PC-3 (cell line): ENCODE data around the gene OR5K3. TPM values are rescaled to one million over a fixed set of nuclear protein-coding genes. Genes with fewer than 3 reads are reported as not detected.

ENCODE experiments used
- ATAC-seq: fragments of 200-7000 bp; cut with Tn5 transposase; 2 replicates; pipeline ENCODE4 v1.9.1; 2020; ENCODE audit warnings: mild to moderate bottlenecking, moderate library complexity
- BruUV-seq: library from RNA; stranded (reverse); fragments of 400-500 nt; replicated peaks from 2 replicates; lab custom pipeline; 2021; lab: Mats Ljungman, UMichigan
- CTCF ChIA-PET: fragments of 300-600 bp; sonication (Branson Sonifier 250); formaldehyde crosslinking; loops from one replicate; lab custom pipeline; 2022; ENCODE audit warnings: antibody characterized with exemption; lab: Charles Lee
- POLR2A ChIA-PET: fragments of 300-600 bp; sonication (Branson Sonifier 250); formaldehyde crosslinking; loops from one replicate; lab custom pipeline; 2022; ENCODE audit warnings: antibody characterized with exemption; ENCODE audit not compliant: unreplicated experiment; lab: Charles Lee
- DNase-seq: peaks from one replicate; pipeline ENCODE4 v3.0.0-alpha.2; 2015
- H2AFZ ChIP-seq: fragments of 300-600 bp; sonication (generic); 2 replicates; pipeline ENCODE4 v1.6.0; 2016; ENCODE audit warnings: antibody characterized with exemption, low read length
- H3F3A ChIP-seq: fragments of 300-600 bp; sonication (generic); one replicate; pipeline ENCODE4 v1.6.0; 2017; ENCODE audit warnings: antibody characterized with exemption, low read length, control low read depth, mild to moderate bottlenecking; ENCODE audit not compliant: unreplicated experiment
- H3K27ac ChIP-seq: fragments of 300-600 bp; sonication (generic); 2 replicates; pipeline ENCODE4 v1.5.1; 2016; ENCODE audit warnings: mild to moderate bottlenecking, low read length
- H3K27me3 ChIP-seq: fragments of 300-600 bp; sonication (generic); 2 replicates; pipeline ENCODE4 v1.6.1; 2016; ENCODE audit warnings: low read length, mixed read lengths
- H3K36me3 ChIP-seq: fragments of 300-600 bp; sonication (generic); 2 replicates; pipeline ENCODE4 v1.6.1; 2016; ENCODE audit warnings: low read depth, mixed run types, low read length, mixed read lengths
- H3K4me1 ChIP-seq: fragments of 300-600 bp; sonication (generic); 2 replicates; pipeline ENCODE4 v1.5.1; 2016; ENCODE audit warnings: low read length; ENCODE audit not compliant: insufficient read depth
- H3K4me2 ChIP-seq: fragments of 300-600 bp; sonication (generic); 2 replicates; pipeline ENCODE4 v1.6.0; 2016; ENCODE audit warnings: low read length
- H3K4me3 ChIP-seq: fragments of 300-600 bp; sonication (generic); 2 replicates; pipeline ENCODE4 v1.5.1; 2016; ENCODE audit warnings: mild to moderate bottlenecking, low read length, mixed read lengths
- H3K79me2 ChIP-seq: fragments of 300-600 bp; sonication (generic); 2 replicates; pipeline ENCODE4 v1.6.1; 2017; ENCODE audit warnings: low read length, mixed read lengths
- H3K9ac ChIP-seq: fragments of 300-600 bp; sonication (generic); 2 replicates; pipeline ENCODE4 v1.6.0; 2016; ENCODE audit warnings: mild to moderate bottlenecking, low read length
- H3K9me2 ChIP-seq: fragments of 300-600 bp; sonication (generic); replicated peaks from 2 replicates; pipeline ENCODE4 v1.6.1; 2016; ENCODE audit warnings: mixed run types, low read length, mixed read lengths
- H3K9me3 ChIP-seq: fragments of 300-600 bp; sonication (generic); 2 replicates; pipeline ENCODE4 v1.6.1; 2016; ENCODE audit warnings: low read length, mixed read lengths
- H4K20me1 ChIP-seq: fragments of 300-600 bp; sonication (generic); 2 replicates; pipeline ENCODE4 v1.6.1; 2016; ENCODE audit warnings: low read length, mixed read lengths
- EZH2 ChIP-seq: fragments of 300-600 bp; sonication (generic); IDR thresholded peaks from one replicate; pipeline ENCODE4 v1.6.1; 2017; ENCODE audit warnings: antibody characterized with exemption, mild to moderate bottlenecking, low read length; ENCODE audit not compliant: unreplicated experiment
- EZH2phosphoT487 ChIP-seq: fragments of 300-600 bp; sonication (generic); IDR thresholded peaks from 2 replicates; pipeline ENCODE4 v1.6.1; 2018; ENCODE audit warnings: mild to moderate bottlenecking, antibody characterized with exemption, low read length, borderline replicate concordance
- intact Hi-C: fragments of 100-400 bp; cut with micrococcal nuclease; formaldehyde crosslinking; loops from 2 replicates; pipeline ENCODE4 v1.9.0; 2023
- total RNA-seq: library from RNA; depleted of rRNA; stranded (reverse); fragments of >200 nt; gene quantifications from 2 replicates; pipeline ENCODE4 v1.2.3, GENCODE V29; 2014; rRNA removed
- TF ChIP-seq, protein P1 (sequence below): fragments of 300-600 bp; sonication (generic); conservative IDR thresholded peaks from 2 replicates; pipeline ENCODE4 v1.5.1; 2017; ENCODE audit warnings: antibody characterized with exemption, low read depth, mild to moderate bottlenecking, low read length

Gene OR5K3
- total RNA-seq, 1 experiment from 2014 or later: not detected

DNA sequence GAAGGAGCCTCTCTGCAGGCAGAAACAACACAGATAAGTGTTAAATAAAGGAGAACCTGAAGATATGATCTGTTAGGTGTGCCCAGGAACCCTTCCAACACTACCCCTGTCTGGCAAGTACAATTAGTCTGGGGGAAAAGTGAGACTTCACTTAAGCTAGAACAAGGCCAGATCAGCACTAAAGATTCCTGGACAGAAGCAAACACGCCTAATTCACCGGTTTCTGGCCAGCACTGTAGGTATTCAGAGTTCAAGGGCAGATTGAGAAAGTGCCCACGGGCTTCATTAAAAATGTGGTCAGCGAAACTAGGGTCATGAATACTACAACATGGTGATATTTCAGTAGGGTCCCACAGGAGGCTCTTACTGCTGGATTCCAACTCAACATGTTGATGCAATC lies 43.9 kb downstream of the OR5K3 start:
- no peak overlapping the region for H3K27ac ChIP-seq
- no peaks in the 10 kb centered on the region for H3F3A ChIP-seq
- H3K9me2 ChIP-seq: no peaks in the 10 kb centered on the region
- CTCF ChIA-PET: no interaction called here
- no peak overlapping the region for H3K4me3 ChIP-seq
- H3K4me2 ChIP-seq: no peak overlapping the region
- no peaks in the 10 kb centered on the region for H3K4me1 ChIP-seq
- no peak for ATAC-seq
- H3K9me3 ChIP-seq: peaks cover 10% of the 10 kb centered on the region; the same call in 1 of the 2 replicates
- no peaks in the 10 kb centered on the region for H3K36me3 ChIP-seq
- intact Hi-C loops: no loop called here
- no peaks in the 10 kb centered on the region for H4K20me1 ChIP-seq
- no peaks in the 10 kb centered on the region for H3K79me2 ChIP-seq
- TF ChIP-seq EZH2phosphoT487: no peak
- H3K9ac ChIP-seq: no peak overlapping the region
- H3K27me3 ChIP-seq: 0 out of 2 replicates have a peak, but pooled peaks cover 3% of the 10 kb centered on the region
- no peak overlapping the region for H2AFZ ChIP-seq
- BruUV-seq: no TSS peak
- POLR2A ChIA-PET: no interaction called here
- no peak for DNase-seq

DNA sequence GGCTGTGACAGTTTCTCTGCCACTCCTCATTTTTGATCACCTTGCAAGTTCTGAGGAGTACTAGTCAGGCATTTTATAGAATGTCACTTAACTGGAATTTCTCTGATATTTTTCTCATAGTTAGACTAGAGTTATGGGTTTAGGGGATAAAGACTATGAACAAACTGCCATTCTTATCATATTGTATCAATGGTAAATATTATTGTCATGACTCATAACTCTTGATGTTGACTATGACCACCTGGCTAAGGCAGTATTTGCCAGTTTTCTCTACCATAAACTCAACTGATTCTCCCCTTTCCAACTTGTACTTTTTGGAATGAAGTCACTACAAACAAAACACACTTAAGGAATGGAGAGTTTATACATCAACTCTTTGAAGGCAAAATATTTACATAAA lies 49.8 kb downstream of the OR5K3 start:
- no TSS peak for BruUV-seq
- H3F3A ChIP-seq: no peaks in the 10 kb centered on the region
- TF ChIP-seq, protein P1, sequence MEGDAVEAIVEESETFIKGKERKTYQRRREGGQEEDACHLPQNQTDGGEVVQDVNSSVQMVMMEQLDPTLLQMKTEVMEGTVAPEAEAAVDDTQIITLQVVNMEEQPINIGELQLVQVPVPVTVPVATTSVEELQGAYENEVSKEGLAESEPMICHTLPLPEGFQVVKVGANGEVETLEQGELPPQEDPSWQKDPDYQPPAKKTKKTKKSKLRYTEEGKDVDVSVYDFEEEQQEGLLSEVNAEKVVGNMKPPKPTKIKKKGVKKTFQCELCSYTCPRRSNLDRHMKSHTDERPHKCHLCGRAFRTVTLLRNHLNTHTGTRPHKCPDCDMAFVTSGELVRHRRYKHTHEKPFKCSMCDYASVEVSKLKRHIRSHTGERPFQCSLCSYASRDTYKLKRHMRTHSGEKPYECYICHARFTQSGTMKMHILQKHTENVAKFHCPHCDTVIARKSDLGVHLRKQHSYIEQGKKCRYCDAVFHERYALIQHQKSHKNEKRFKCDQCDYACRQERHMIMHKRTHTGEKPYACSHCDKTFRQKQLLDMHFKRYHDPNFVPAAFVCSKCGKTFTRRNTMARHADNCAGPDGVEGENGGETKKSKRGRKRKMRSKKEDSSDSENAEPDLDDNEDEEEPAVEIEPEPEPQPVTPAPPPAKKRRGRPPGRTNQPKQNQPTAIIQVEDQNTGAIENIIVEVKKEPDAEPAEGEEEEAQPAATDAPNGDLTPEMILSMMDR: no peak
- TF ChIP-seq EZH2phosphoT487 (no peak), EZH2 (no peak)
- intact Hi-C loops: no loop called here
- no peak overlapping the region for H3K4me2 ChIP-seq
- POLR2A ChIA-PET: no interaction called here
- H2AFZ ChIP-seq: no peak overlapping the region
- no peaks in the 10 kb centered on the region for H3K36me3 ChIP-seq
- H3K4me1 ChIP-seq: no peaks in the 10 kb centered on the region; the same call in 1 of the 2 replicates
- no peaks in the 10 kb centered on the region for H4K20me1 ChIP-seq
- H3K27me3 ChIP-seq: peaks cover 22% of the 10 kb centered on the region
- no peak overlapping the region for H3K27ac ChIP-seq
- no peaks in the 10 kb centered on the region for H3K9me3 ChIP-seq
- peak; percentile 49 for DNase-seq
- no peak overlapping the region for H3K9ac ChIP-seq
- CTCF ChIA-PET: no interaction called here
- H3K9me2 ChIP-seq: no peaks in the 10 kb centered on the region
- no peak for ATAC-seq
- no peaks in the 10 kb centered on the region for H3K79me2 ChIP-seq
- H3K4me3 ChIP-seq: no peak overlapping the region

Other genes starting within 250 kb of the OR5K3 start
- not detected in 2 replicates for gene OR5H14, start 243.2 kb upstream of the OR5K3 start, total RNA-seq
- gene OR5H15, start 224.0 kb upstream of the OR5K3 start, total RNA-seq: not detected in 2 replicates
- not detected in 2 replicates for gene OR5H6, start 126.4 kb upstream of the OR5K3 start, total RNA-seq
- not detected in 2 replicates for gene OR5H2, start 108.2 kb upstream of the OR5K3 start, total RNA-seq
- gene OR5K4, start 36.8 kb upstream of the OR5K3 start, total RNA-seq: not detected in 2 replicates
- not detected in 2 replicates for gene OR5K1, start 72.5 kb downstream of the OR5K3 start, total RNA-seq
- not detected in 2 replicates for gene OR5K2, start 107.0 kb downstream of the OR5K3 start, total RNA-seq
- gene CLDND1, start 132.2 kb downstream of the OR5K3 start, total RNA-seq: 76.4 and 81.1 TPM in 2 replicates
- not detected in 2 replicates for gene GPR15, start 141.3 kb downstream of the OR5K3 start, total RNA-seq
- gene CPOX, start 202.9 kb downstream of the OR5K3 start, total RNA-seq: 62.0 and 86.2 TPM in 2 replicates